ENCODE results near the gene HDGFL2.
A peak's percentile ranks its signal among the peaks of the same experiment; 100 is the strongest.

Gene HDGFL2

DNA sequence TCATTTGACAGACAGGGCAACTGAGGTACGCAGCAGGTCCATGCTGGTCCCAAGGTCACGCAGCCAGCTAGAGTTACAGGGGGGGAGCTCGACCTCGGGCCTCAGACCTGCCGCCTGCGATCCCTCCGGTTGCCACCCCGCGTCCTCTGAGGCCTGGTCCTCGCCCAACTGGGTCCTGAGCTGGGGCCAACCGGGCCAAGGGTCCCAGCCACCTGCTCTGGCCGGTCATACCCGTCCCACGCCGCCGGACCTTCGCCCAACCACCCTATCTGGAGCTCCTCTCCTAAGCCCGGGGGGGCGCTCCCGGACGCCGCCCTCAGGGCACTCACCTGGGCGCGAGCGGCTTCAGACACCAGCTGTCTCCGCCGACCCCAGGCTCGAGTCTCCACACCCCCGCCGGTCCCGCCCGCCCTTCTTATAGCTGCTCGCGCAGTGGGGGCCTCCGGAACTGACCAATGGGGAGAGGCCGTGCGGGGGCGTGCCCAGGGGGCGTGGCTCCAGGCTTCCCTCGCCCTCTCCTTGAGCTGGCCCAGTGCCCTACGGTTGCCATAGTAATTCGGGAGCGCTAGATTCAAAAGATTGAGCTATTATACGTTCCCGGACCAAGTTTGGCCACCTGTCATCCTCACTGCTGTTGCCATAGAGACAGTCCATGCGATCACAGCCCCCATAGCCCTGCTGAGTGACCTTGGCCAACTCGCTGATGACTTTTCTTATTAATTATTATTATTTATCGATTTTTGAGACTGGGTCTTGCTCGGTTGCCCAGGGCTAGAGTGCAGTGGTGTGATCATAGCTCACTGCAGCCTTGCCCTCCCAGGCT lies 63.0 kb downstream of the HDGFL2 start, which contains the start of gene PLIN5 (continued):
- TF ChIP-seq ZNF24 (tag by site-specific recombination; IDR thresholded peaks at IDR 0.05) (no peak), REPIN1 (tag by site-specific recombination; IDR thresholded peaks at IDR 0.05; ENCODE audit: low read depth) (no peak), ZNF529 (tag by site-specific recombination; IDR thresholded peaks at IDR 0.05; ENCODE audit: insufficient replicate concordance) (no peak), ZNF2 (tag by site-specific recombination; IDR thresholded peaks at IDR 0.05) (no peak), GLI4 (tag by site-specific recombination; IDR thresholded peaks at IDR 0.05) (no peak), ZNF19 (tag by site-specific recombination; IDR thresholded peaks at IDR 0.05; ENCODE audit: low read depth) (no peak), ZNF335 (tag by site-specific recombination; conservative IDR thresholded peaks at IDR 0.05) (peak; percentile 38), ZNF501 (tag by site-specific recombination; IDR thresholded peaks at IDR 0.05) (no peak), ZNF302 (tag by site-specific recombination; IDR thresholded peaks at IDR 0.05; ENCODE audit: low read depth) (no peak), ZNF324 (tag by site-specific recombination; IDR thresholded peaks at IDR 0.05) (no peak), YY2 (tag by site-specific recombination; IDR thresholded peaks at IDR 0.05) (no peak), ZNF341 (tag by site-specific recombination; IDR thresholded peaks at IDR 0.05; ENCODE audit: low read depth) (no peak), KLF1 (tag by site-specific recombination; IDR thresholded peaks at IDR 0.05) (peak; percentile 87; the same call in 1 of the 2 replicates), RBAK (tag by site-specific recombination; IDR thresholded peaks at IDR 0.05) (no peak), BCL11B (tag by site-specific recombination; IDR thresholded peaks at IDR 0.05; ENCODE audit: low read depth) (0 out of 2 replicates have a peak, but pooled peaks have one; percentile 37), ZNF629 (tag by site-specific recombination; IDR thresholded peaks at IDR 0.05) (no peak), ZNF404 (tag by site-specific recombination; IDR thresholded peaks at IDR 0.05) (no peak), ZNF747 (tag by site-specific recombination; IDR thresholded peaks at IDR 0.05) (no peak), ZNF843 (tag by site-specific recombination; IDR thresholded peaks at IDR 0.05) (no peak)
- TF ChIP-seq, protein P1, sequence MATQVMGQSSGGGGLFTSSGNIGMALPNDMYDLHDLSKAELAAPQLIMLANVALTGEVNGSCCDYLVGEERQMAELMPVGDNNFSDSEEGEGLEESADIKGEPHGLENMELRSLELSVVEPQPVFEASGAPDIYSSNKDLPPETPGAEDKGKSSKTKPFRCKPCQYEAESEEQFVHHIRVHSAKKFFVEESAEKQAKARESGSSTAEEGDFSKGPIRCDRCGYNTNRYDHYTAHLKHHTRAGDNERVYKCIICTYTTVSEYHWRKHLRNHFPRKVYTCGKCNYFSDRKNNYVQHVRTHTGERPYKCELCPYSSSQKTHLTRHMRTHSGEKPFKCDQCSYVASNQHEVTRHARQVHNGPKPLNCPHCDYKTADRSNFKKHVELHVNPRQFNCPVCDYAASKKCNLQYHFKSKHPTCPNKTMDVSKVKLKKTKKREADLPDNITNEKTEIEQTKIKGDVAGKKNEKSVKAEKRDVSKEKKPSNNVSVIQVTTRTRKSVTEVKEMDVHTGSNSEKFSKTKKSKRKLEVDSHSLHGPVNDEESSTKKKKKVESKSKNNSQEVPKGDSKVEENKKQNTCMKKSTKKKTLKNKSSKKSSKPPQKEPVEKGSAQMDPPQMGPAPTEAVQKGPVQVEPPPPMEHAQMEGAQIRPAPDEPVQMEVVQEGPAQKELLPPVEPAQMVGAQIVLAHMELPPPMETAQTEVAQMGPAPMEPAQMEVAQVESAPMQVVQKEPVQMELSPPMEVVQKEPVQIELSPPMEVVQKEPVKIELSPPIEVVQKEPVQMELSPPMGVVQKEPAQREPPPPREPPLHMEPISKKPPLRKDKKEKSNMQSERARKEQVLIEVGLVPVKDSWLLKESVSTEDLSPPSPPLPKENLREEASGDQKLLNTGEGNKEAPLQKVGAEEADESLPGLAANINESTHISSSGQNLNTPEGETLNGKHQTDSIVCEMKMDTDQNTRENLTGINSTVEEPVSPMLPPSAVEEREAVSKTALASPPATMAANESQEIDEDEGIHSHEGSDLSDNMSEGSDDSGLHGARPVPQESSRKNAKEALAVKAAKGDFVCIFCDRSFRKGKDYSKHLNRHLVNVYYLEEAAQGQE (tag by site-specific recombination; IDR thresholded peaks at IDR 0.05), result no peak
- TF ChIP-seq, protein P2, sequence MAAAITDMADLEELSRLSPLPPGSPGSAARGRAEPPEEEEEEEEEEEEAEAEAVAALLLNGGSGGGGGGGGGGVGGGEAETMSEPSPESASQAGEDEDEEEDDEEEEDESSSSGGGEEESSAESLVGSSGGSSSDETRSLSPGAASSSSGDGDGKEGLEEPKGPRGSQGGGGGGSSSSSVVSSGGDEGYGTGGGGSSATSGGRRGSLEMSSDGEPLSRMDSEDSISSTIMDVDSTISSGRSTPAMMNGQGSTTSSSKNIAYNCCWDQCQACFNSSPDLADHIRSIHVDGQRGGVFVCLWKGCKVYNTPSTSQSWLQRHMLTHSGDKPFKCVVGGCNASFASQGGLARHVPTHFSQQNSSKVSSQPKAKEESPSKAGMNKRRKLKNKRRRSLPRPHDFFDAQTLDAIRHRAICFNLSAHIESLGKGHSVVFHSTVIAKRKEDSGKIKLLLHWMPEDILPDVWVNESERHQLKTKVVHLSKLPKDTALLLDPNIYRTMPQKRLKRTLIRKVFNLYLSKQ (tag by site-specific recombination; IDR thresholded peaks at IDR 0.05; ENCODE audit: borderline replicate concordance), result no peak
- TF ChIP-seq, protein P3, sequence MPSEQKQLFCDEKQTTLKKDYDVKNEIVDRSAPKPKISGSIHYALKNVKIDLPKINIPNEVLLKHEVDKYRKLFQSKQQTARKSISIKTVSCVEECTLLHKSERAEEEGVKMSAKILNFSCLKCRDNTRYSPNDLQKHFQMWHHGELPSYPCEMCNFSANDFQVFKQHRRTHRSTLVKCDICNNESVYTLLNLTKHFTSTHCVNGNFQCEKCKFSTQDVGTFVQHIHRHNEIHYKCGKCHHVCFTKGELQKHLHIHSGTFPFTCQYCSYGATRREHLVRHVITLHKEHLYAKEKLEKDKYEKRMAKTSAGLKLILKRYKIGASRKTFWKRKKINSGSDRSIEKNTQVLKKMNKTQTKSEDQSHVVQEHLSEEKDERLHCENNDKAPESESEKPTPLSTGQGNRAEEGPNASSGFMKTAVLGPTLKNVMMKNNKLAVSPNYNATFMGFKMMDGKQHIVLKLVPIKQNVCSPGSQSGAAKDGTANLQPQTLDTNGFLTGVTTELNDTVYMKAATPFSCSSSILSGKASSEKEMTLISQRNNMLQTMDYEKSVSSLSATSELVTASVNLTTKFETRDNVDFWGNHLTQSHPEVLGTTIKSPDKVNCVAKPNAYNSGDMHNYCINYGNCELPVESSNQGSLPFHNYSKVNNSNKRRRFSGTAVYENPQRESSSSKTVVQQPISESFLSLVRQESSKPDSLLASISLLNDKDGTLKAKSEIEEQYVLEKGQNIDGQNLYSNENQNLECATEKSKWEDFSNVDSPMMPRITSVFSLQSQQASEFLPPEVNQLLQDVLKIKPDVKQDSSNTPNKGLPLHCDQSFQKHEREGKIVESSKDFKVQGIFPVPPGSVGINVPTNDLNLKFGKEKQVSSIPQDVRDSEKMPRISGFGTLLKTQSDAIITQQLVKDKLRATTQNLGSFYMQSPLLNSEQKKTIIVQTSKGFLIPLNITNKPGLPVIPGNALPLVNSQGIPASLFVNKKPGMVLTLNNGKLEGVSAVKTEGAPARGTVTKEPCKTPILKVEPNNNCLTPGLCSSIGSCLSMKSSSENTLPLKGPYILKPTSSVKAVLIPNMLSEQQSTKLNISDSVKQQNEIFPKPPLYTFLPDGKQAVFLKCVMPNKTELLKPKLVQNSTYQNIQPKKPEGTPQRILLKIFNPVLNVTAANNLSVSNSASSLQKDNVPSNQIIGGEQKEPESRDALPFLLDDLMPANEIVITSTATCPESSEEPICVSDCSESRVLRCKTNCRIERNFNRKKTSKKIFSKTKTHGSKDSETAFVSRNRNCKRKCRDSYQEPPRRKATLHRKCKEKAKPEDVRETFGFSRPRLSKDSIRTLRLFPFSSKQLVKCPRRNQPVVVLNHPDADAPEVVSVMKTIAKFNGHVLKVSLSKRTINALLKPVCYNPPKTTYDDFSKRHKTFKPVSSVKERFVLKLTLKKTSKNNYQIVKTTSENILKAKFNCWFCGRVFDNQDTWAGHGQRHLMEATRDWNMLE (tag by site-specific recombination; conservative IDR thresholded peaks at IDR 0.05; ENCODE audit: low read depth), result no peak
- TF ChIP-seq, protein P4, sequence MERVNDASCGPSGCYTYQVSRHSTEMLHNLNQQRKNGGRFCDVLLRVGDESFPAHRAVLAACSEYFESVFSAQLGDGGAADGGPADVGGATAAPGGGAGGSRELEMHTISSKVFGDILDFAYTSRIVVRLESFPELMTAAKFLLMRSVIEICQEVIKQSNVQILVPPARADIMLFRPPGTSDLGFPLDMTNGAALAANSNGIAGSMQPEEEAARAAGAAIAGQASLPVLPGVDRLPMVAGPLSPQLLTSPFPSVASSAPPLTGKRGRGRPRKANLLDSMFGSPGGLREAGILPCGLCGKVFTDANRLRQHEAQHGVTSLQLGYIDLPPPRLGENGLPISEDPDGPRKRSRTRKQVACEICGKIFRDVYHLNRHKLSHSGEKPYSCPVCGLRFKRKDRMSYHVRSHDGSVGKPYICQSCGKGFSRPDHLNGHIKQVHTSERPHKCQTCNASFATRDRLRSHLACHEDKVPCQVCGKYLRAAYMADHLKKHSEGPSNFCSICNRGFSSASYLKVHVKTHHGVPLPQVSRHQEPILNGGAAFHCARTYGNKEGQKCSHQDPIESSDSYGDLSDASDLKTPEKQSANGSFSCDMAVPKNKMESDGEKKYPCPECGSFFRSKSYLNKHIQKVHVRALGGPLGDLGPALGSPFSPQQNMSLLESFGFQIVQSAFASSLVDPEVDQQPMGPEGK (tag by site-specific recombination; IDR thresholded peaks at IDR 0.05), result peak; percentile 79
- TF ChIP-seq, protein P5, sequence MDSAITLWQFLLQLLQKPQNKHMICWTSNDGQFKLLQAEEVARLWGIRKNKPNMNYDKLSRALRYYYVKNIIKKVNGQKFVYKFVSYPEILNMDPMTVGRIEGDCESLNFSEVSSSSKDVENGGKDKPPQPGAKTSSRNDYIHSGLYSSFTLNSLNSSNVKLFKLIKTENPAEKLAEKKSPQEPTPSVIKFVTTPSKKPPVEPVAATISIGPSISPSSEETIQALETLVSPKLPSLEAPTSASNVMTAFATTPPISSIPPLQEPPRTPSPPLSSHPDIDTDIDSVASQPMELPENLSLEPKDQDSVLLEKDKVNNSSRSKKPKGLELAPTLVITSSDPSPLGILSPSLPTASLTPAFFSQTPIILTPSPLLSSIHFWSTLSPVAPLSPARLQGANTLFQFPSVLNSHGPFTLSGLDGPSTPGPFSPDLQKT (IDR thresholded peaks at IDR 0.05; ENCODE audit: borderline replicate concordance, low read depth, low read length), result no peak
- TF ChIP-seq, protein P6, sequence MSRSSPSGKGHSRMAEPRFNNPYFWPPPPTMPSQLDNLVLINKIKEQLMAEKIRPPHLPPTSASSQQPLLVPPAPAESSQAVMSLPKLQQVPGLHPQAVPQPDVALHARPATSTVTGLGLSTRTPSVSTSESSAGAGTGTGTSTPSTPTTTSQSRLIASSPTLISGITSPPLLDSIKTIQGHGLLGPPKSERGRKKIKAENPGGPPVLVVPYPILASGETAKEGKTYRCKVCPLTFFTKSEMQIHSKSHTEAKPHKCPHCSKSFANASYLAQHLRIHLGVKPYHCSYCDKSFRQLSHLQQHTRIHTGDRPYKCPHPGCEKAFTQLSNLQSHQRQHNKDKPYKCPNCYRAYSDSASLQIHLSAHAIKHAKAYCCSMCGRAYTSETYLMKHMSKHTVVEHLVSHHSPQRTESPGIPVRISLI (tag by site-specific recombination; IDR thresholded peaks at IDR 0.05), result no peak

Data from HEK293 (cell line).